ENCODE measurements around the gene ANKRD44.
"Not testable (repeated sequence)": the region's sequence is repeated elsewhere in the genome, so short reads cannot be mapped to it uniquely, and the experiment has no call there.

ANKRD44 gene

DNA sequence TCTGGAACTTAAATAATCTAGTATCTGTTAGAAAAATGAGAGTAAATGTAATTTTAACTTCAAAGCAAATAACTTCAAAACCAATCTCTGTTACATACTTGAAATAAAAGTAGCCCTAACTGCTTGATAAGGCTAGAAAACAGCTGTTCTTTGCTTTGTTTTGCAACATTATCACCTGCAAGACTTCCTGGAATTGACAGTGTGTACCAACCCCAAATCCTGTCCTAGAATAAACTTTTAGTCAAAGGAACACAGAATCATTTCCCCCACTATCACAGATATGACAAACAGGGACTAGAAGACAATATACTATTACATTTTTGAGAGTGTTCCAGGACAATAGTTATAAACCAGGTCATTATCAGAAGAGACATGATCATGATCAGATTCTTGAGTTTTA, 278.8 kb downstream of the ANKRD44 start:
- H3K27ac Mint-ChIP-seq: peak overlapping the region; percentile 56
- no peaks in the 10 kb centered on the region for H3K27me3 Mint-ChIP-seq
- H3K4me1 Mint-ChIP-seq: peaks cover 46% of the 10 kb centered on the region
- H3K4me3 Mint-ChIP-seq: no peak overlapping the region
- H3K9me3 Mint-ChIP-seq: no peaks in the 10 kb centered on the region
- peaks cover 26% of the 10 kb centered on the region for H3K36me3 Mint-ChIP-seq

DNA sequence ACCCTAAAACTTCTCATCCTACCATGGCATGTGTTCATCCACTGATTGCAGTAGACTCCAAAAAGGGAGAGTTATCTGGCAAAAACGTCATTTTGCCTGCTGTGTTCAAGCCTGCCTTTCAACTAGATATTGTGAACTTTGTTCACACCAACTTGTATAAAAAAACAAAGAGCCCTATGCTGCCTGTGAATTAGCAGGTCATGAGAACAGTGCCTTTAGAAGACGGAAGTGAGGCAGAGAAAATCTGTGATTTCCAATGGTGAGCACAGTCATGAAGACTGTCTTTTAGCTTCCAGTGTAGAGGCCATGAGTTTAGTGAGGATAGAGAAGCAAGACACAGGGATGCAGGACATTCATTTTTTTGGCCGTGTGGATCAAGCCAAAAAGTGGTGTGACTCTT, 280.5 kb downstream of the ANKRD44 start:
- peaks cover 38% of the 10 kb centered on the region for H3K36me3 Mint-ChIP-seq
- H3K4me1 Mint-ChIP-seq: peaks cover 48% of the 10 kb centered on the region
- no peak overlapping the region for H3K27ac Mint-ChIP-seq
- H3K27me3 Mint-ChIP-seq: no peaks in the 10 kb centered on the region
- H3K9me3 Mint-ChIP-seq: no peaks in the 10 kb centered on the region
- no peak overlapping the region for H3K4me3 Mint-ChIP-seq

DNA sequence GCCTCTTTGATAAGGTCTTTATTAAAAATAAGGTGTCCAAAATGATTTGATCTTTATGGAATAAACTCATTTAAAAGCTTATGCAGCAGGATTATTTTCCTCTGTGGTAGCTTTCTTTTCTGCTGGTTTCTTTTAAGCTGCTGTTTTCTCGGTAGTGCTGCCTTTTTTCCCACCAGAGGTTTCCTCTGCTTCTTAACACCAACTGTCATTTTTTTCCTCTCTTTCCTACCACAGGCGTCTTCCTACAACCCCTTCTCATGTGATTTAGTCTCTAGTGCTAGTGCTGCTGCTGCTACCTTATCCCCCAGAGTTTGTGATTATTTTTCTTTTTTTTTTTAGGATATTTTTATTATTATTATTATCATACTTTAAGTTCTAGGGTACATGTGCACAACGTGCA, 281.9 kb downstream of the ANKRD44 start:
- Mint-ChIP-seq H3K27me3 (no peaks in the 10 kb centered on the region), H3K4me1 (peaks cover 34% of the 10 kb centered on the region), H3K27ac (peak overlapping the region; percentile 71), H3K4me3 (no peak overlapping the region), H3K9me3 (no peaks in the 10 kb centered on the region), H3K36me3 (peaks cover 39% of the 10 kb centered on the region)

- Mint-ChIP-seq H3K27ac (peak overlapping the region; percentile 71), H3K4me1 (peaks cover 29% of the 10 kb centered on the region), H3K36me3 (peaks cover 41% of the 10 kb centered on the region), H3K27me3 (no peaks in the 10 kb centered on the region), H3K4me3 (no peak overlapping the region), H3K9me3 (no peaks in the 10 kb centered on the region)
These were observed 282.4 kb downstream of the ANKRD44 start for GRCh38 chr2:197028230-197028629.

DNA sequence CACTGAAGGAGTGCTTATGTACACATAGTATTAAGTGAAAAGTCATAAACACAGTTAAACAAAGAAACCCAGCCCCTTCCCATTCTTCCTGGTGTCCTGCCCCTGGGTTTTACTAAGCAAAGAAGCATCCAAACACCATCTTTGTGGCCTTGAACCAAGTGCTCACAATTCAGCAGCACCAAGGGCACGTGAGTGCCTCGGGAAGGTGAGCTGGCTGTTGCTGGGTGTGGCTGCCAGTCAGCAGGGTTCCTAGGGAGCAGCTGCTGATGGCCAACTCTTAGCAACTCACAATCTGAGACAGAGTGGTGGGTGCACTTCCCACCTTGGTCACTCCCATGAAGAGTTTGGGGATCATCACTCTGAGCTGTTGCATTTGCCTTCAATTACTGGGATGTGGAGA, 286.4 kb downstream of the ANKRD44 start:
- Mint-ChIP-seq H3K27ac (no peak overlapping the region), H3K4me3 (no peak overlapping the region)

GRCh38 chr2:197020921-197021320, 289.7 kb downstream of the ANKRD44 start:
- H3K9me3 Mint-ChIP-seq, H3K27ac Mint-ChIP-seq, H3K4me3 Mint-ChIP-seq, H3K4me1 Mint-ChIP-seq, H3K27me3 Mint-ChIP-seq: not testable (repeated sequence)
- peaks cover 27% of the 10 kb centered on the region for H3K36me3 Mint-ChIP-seq

More for the DNA sequence above, 286.4 kb downstream of the ANKRD44 start:
- Mint-ChIP-seq H3K27me3 (no peaks in the 10 kb centered on the region), H3K36me3 (peaks cover 44% of the 10 kb centered on the region), H3K4me1 (peaks cover 14% of the 10 kb centered on the region), H3K9me3 (no peaks in the 10 kb centered on the region)

GRCh38 chr2:197013098-197013497, 297.5 kb downstream of the ANKRD44 start:
- Mint-ChIP-seq H3K27me3 (no peaks in the 10 kb centered on the region), H3K4me3 (no peak overlapping the region), H3K4me1 (peaks cover 16% of the 10 kb centered on the region), H3K36me3 (peaks cover 17% of the 10 kb centered on the region), H3K9me3 (no peaks in the 10 kb centered on the region), H3K27ac (peak overlapping the region; percentile 48)

- Mint-ChIP-seq H3K27ac (peak overlapping the region; percentile 91), H3K9me3 (no peaks in the 10 kb centered on the region), H3K4me1 (peaks cover 14% of the 10 kb centered on the region), H3K4me3 (no peak overlapping the region), H3K27me3 (no peaks in the 10 kb centered on the region), H3K36me3 (peaks cover 17% of the 10 kb centered on the region)
These were observed 298.6 kb downstream of the ANKRD44 start for GRCh38 chr2:197011801-197012641.

- H3K36me3 Mint-ChIP-seq: peaks cover 15% of the 10 kb centered on the region
- H3K27me3 Mint-ChIP-seq: no peaks in the 10 kb centered on the region
- H3K4me1 Mint-ChIP-seq: peaks cover 14% of the 10 kb centered on the region
- no peaks in the 10 kb centered on the region for H3K9me3 Mint-ChIP-seq
- no peak overlapping the region for H3K4me3 Mint-ChIP-seq
- peak overlapping the region; percentile 70 for H3K27ac Mint-ChIP-seq
These were observed 299.6 kb downstream of the ANKRD44 start for GRCh38 chr2:197011021-197011417.

GRCh38 chr2:197010200-197011020, 300.2 kb downstream of the ANKRD44 start:
- peaks cover 11% of the 10 kb centered on the region for H3K36me3 Mint-ChIP-seq
- no peaks in the 10 kb centered on the region for H3K27me3 Mint-ChIP-seq
- H3K4me3 Mint-ChIP-seq: no peak overlapping the region
- H3K4me1 Mint-ChIP-seq: peaks cover 10% of the 10 kb centered on the region
- H3K27ac Mint-ChIP-seq: peak overlapping the region; percentile 70
- H3K9me3 Mint-ChIP-seq: no peaks in the 10 kb centered on the region

DNA sequence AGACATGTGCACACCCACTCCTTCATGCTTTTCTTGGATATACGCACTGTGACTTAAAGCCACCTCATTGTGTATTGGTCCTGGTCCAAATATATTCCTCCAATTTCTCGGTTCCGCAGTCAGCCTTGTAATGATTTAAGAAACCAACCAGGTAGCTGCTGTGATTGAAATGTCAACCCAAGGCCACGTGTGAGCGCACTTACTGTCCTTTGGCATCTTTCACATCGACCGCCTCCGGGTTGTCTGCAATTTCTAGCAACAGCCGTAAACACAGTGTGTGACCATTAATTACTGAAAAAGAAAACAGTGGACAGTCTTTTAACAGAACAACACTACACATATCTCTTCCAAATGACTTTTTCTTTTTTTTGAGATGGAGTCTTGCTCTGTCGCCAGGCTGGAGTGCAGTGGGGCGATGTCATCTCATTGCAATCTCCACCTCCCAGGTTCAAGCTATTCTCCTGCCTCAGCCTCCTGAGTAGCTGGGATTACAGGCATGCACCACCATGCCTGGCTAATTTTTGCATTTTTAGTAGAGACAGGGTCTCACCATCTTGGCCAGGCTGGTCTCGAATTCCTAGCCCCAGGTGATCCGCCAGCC, 301.7 kb downstream of the ANKRD44 start:
- H3K9me3 Mint-ChIP-seq, H3K4me1 Mint-ChIP-seq, H3K4me3 Mint-ChIP-seq, H3K27me3 Mint-ChIP-seq, H3K36me3 Mint-ChIP-seq: not testable (repeated sequence)
- peak overlapping the region; percentile 81 for H3K27ac Mint-ChIP-seq

- no peaks in the 10 kb centered on the region for H3K9me3 Mint-ChIP-seq
- H3K36me3 Mint-ChIP-seq: peaks cover 8% of the 10 kb centered on the region
- no peaks in the 10 kb centered on the region for H3K27me3 Mint-ChIP-seq
- peak overlapping the region; percentile 81 for H3K27ac Mint-ChIP-seq
- H3K4me3 Mint-ChIP-seq: no peak overlapping the region
- peaks cover 7% of the 10 kb centered on the region for H3K4me1 Mint-ChIP-seq
These were observed 302.6 kb downstream of the ANKRD44 start for GRCh38 chr2:197007716-197008628.

GRCh38 chr2:197001921-197002320, 308.7 kb downstream of the ANKRD44 start:
- H3K36me3 Mint-ChIP-seq: peaks cover 5% of the 10 kb centered on the region
- H3K9me3 Mint-ChIP-seq: no peaks in the 10 kb centered on the region
- no peaks in the 10 kb centered on the region for H3K27me3 Mint-ChIP-seq
- H3K27ac Mint-ChIP-seq: no peak overlapping the region
- no peak overlapping the region for H3K4me3 Mint-ChIP-seq
- H3K4me1 Mint-ChIP-seq: no peaks in the 10 kb centered on the region

DNA sequence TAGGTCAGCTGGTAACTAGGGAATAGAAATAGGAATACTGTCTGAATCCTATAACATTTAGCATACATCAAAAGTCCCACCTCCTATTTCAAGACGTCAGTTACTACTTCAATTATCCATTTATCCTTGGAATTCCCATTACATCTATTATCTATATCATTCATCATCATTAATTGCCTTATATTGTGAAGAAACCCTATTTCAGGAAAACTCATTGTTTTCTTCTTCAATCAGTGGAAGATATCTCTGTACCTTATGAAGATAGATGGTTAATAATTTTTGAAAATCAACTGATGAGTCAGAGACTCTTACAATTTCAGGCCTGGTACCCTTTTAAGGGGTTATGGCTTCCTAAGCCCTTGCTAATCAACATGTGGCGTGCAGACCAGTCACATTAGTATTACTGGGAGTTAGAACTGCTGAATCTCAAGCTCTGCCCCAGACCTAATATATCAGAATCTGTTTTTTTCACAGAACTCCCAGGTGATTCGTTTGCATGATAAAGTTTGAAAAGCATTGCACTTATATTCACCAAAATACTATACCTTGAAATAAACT, 314.7 kb downstream of the ANKRD44 start:
- no peak overlapping the region for H3K27ac Mint-ChIP-seq
- no peak overlapping the region for H3K4me3 Mint-ChIP-seq
- peaks cover 15% of the 10 kb centered on the region for H3K4me1 Mint-ChIP-seq
- H3K36me3 Mint-ChIP-seq: peaks cover 18% of the 10 kb centered on the region
- H3K9me3 Mint-ChIP-seq: no peaks in the 10 kb centered on the region
- no peaks in the 10 kb centered on the region for H3K27me3 Mint-ChIP-seq

DNA sequence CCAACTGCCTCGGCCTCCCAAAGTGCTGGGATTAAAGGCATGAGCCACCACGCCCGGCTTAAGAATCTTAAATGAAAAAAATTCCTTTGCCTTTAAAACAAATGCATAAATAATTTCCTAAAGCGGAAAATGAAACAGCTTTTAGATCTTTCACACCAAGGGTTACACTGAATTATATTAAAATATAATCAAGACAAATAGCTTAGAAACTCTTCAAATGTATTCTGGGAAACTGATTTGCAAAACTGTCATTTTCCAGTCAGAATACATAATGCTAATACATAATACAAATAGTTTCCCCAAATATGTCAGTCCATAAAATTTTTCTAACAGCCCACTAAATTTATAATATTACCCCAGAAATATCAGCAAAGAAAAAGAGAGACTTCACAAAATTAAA, 315.8 kb downstream of the ANKRD44 start:
- Mint-ChIP-seq H3K4me3 (no peak overlapping the region), H3K4me1 (peaks cover 26% of the 10 kb centered on the region), H3K36me3 (peaks cover 24% of the 10 kb centered on the region), H3K27ac (peak overlapping the region; percentile 59), H3K27me3 (no peaks in the 10 kb centered on the region), H3K9me3 (no peaks in the 10 kb centered on the region)

Data from activated naive CD4-positive, alpha-beta T cell treated with anti-CD3 and anti-CD28 coated beads, Interleukin-2, amount 50 U/mL, for 24 hours (primary cell).